GM18861 (cell line): ENCODE measurements around the gene CDH8.
"Not testable (repeated sequence)": the region's sequence is repeated elsewhere in the genome, so short reads cannot be mapped to it uniquely, and the experiment has no call there.

ENCODE experiments used
- ATAC-seq: cut with Tn5 transposase; IDR thresholded peaks from one replicate; pipeline ENCODE4 v1.9.1; 2021; ENCODE audit not compliant: unreplicated experiment

Gene CDH8

GRCh38 chr16:61871837-61872777 is 164.1 kb downstream of the CDH8 start:
- no peak for ATAC-seq

- ATAC-seq: no peak
Observed at GRCh38 chr16:61862221-61863155, 173.8 kb downstream of the CDH8 start.

- ATAC-seq: no peak
Observed at GRCh38 chr16:61858988-61859387, 177.2 kb downstream of the CDH8 start.

- ATAC-seq: no peak
Observed at GRCh38 chr16:61842666-61843065, 193.6 kb downstream of the CDH8 start.

- no peak for ATAC-seq
Observed at GRCh38 chr16:61836804-61837393, 199.3 kb downstream of the CDH8 start.

GRCh38 chr16:61834082-61834481 is 202.2 kb downstream of the CDH8 start:
- ATAC-seq: no peak

- ATAC-seq: no peak
Observed at GRCh38 chr16:61831351-61831917, 204.8 kb downstream of the CDH8 start.

GRCh38 chr16:61829631-61830030 is 206.6 kb downstream of the CDH8 start:
- ATAC-seq: no peak

GRCh38 chr16:61823326-61823725 is 212.9 kb downstream of the CDH8 start:
- no peak for ATAC-seq

- no peak for ATAC-seq
Observed at GRCh38 chr16:61820820-61821219, 215.4 kb downstream of the CDH8 start.

GRCh38 chr16:61820398-61820797 is 215.8 kb downstream of the CDH8 start:
- no peak for ATAC-seq

- ATAC-seq: no peak
Observed at GRCh38 chr16:61818850-61819249, 217.4 kb downstream of the CDH8 start.

GRCh38 chr16:61817583-61818278 is 218.5 kb downstream of the CDH8 start:
- no peak for ATAC-seq

GRCh38 chr16:61814726-61815347 is 221.4 kb downstream of the CDH8 start:
- no peak for ATAC-seq

- ATAC-seq: no peak
Observed at GRCh38 chr16:61813339-61813738, 222.9 kb downstream of the CDH8 start.

GRCh38 chr16:61812251-61812650 is 224.0 kb downstream of the CDH8 start:
- no peak for ATAC-seq

- no peak for ATAC-seq
Observed at GRCh38 chr16:61807551-61807950, 228.7 kb downstream of the CDH8 start.

- ATAC-seq: not testable (repeated sequence)
Observed at GRCh38 chr16:61801217-61801616, 235.0 kb downstream of the CDH8 start.

- ATAC-seq: no peak
Observed at GRCh38 chr16:61798741-61799140, 237.5 kb downstream of the CDH8 start.

GRCh38 chr16:61797961-61798507 is 238.2 kb downstream of the CDH8 start:
- no peak for ATAC-seq
